ENCODE results near the gene MYOCOS.
"Not testable (repeated sequence)": the region's sequence is repeated elsewhere in the genome, so short reads cannot be mapped to it uniquely, and the experiment has no call there.

The MYOCOS gene, protein sequence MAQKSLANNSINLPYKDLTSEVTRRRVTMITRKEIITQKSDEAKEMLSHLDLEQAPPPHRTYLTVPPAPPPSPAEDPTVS

DNA sequence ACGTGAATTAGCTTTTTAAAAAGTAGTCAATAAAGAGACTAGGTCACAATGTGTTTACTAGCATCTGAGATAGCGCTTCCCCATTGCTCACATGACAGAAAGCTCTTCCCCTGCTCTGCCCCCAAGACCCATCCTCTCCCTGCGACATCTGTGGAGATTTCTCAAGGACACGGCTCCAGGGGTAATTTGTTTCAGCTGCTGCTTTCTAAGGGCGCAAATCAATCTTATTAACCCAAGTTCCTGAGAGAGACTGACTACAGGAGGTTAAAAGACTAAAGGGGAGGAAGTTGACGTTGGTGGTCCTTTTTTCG is at the start of gene MYOCOS:
Gene MYOCOS (plus strand): TSS at position 92 of the 311 bp plus-strand sequence. CDS start 1,641 bp downstream, outside the sequence.
- DNase-seq: no peak

DNA sequence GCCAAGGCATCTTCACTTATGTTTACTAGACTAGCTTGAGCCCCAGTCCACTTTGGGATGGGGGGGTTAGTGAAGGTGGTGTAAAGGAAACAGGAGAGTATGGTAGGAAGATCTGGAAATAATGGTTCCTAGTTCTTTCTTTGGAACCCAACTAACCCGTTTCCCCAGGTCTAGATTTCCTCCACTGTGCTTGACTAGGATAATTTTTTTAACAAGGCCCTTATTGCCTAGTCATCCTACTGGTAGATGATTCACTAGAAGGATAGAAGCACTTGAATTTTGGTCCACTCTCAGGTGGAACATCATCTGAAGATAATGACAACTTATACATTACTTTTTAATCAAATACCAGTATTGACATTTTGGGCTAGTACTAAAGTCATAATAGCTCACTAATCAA is 45.9 kb upstream of the MYOCOS start:
- DNase-seq: no peak

DNA sequence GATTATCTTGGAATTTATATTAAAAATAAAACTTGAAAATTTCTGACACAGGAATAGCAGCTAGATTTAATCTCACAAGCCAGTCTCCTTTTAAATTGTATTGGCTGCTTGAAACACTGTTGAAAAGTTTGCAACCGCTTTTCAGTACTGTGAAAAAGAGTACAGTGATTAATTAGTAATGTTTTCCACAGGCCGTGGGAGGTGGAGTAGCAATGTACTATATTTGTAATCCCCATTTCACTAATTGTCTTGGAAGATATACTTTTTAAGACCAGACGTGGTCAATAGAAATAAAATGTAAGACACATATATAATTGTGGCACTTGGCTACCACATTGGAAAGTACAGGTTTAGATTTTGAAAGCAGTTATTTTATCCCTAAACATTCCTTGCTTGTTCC is 40.8 kb upstream of the MYOCOS start:
- no peak for DNase-seq

DNA sequence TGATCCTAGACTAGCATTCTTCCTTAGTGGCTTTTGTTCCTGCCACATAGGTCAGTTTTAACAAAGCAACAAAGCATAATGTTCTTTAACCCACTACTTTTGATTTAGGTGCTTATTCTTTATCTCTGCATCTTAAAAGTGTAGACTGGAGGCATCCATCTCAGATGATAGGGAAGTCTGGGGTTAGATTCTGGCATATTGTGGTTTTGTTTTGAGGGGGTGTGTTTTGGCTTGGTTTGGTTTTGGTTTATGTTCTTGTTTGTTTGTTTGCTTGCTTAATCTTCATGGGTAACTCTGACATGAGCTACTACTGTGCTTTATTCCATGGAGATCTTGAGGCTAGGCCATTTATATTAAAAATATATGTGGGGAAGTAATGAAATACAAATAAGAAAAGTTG is 40.3 kb upstream of the MYOCOS start:
- DNase-seq: no peak

DNA sequence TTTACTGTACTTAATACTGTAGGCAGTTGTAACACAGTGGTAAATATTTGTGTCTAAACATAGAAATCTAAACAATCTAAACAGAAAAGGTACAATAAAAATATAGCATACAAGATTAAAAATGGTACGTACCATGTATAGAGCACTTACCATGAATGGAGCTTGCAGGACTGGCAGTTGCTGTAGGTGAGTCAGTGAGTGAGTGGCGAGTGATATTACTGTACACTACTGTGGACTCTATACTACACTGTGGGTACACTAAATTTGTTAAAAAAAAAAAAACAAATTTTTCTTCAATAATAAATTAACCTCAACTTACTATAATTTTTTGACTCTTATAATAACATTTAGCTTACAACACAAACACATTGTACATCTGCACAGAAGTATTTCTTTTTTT is 39.5 kb upstream of the MYOCOS start:
- no peak for DNase-seq

DNA sequence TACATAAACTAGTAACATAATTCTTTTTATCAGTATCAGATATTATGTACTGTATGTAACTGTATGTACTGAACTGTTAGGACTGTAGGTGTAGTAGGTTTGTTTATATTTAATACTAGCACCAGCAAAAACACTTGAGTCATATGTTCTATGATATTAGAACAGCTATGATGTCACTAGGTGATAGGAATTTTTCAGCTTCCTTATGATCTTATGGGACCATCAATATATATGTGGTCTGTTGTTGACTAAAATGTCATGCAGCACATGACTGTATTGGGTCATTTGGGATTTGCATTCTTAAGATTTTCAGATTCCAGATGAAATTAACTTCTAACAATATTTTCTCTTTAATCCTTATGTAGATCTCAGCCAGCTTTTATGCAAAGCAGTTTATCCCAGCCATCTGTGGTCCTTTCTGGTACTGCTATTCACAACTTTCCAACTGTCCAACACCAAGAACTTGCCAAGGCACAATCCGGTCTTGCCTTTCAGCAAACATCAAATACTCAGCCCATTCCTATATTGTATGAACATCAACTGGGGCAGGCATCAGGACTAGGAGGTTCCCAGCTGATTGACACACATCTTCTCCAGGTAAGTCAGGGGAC is 38.3 kb upstream of the MYOCOS start:
- no peak for DNase-seq

DNA sequence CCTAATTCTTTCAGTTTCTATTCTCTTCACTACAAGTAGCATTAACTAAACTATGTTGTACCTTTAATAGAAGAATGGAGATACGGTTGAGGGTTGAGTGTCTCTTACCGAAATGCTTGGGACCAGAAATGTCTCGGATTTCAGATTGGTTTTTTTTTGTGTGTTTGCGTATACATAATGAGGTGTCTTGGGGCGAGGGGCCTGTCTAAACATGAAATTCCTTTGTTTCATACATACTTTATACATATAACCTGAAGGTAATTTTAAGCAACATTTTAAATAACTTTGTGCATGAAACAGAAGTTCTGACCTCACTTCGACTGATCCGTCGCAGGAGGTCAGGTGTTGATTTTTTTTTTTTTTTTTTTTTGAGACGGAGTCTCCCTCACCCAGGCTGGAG is 36.3 kb upstream of the MYOCOS start:
- no peak for DNase-seq

DNA sequence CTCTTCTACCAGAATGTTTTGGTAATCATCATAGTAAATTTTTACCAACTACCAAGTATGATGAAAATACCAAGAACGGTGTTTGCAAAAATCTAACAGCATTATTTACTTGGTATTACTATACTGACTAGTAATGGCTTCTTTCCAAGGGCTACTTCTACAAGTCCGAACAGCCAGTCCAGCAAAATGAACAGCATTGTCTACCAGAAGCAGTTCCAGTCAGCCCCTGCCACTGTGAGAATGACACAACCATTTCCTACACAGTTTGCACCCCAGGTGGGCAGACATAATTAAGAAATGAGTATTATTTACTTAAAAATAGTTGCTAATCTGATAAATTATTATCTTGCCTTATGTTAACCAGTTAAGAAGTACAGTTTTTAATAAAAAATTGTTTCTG is 33.8 kb upstream of the MYOCOS start:
- no peak for DNase-seq

DNA sequence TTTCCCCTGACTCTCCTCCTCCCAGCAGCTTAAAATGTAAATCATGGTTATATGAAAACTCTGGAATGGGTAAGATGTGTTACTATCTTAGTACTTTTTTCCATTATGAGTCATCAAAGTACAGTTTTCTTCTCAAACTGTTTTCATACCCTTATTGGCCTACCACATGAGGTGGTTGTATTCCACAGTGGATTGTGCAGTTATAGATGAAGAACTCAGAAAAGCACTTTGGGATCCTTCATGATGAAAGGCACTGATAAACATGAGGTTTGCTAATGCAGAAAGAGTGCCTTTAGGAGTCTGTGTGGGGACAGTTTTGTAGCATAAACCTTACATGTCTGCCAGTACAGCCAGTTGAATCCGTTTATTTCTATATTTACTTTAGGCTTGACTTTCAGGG is 32.0 kb upstream of the MYOCOS start:
- DNase-seq: no peak

DNA sequence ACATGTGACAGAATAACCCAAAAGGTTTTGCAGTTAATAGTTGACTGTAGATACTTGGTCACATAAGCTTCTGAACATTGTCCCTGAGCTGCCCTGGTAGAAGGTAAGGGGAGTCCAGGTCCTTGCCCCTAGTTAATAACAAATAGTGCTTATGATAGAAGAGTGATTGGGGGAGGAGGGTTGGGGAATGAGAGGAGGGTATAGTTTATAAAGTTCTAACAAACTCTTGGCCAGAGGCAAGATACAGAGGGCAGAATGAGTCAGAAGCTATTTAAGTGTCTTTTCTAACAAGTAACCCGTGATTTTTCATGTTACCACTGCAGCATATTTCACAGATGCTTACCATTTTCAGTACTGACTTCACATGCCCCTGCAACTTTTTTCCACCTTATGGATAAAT is 26.7 kb upstream of the MYOCOS start:
- no peak for DNase-seq

DNA sequence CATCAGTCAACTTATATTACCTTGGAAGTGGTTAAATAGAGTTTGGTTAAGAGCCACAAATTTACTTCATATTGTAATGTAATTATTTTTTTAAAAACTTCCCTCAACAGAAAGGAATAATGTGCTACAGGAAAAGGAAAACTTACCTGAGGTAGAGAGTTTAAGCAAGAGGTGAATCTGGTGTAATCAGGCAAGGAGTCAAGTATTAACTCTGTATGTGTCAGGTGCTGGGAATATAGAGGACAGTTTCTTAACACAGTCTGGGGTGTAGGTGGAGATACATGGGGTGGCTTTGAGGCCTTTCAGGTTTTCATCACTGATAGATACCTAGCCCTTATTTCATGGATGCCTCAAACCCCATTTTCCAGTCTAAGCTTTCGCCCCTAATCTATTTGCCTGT is 25.9 kb upstream of the MYOCOS start:
- DNase-seq: no peak

DNA sequence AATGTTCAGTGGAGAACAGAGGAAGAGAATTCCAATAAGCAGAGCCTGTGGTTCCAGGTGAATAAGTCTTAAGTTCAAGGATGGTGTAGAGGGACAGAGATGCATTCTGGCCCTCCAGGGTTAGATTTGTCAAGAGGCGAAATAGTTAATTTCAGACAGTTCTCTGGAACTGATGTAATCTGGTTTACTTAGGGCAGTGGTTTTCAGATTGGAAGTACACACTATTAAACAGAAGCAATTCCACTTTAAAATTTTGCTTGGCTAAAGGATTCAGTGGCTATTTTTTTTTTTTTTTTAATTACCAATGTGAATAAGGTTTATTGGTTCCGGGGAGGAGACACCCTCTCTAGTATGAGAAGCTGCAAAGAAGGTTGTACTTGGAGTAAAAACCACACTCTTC is 25.3 kb upstream of the MYOCOS start:
- no peak for DNase-seq

DNA sequence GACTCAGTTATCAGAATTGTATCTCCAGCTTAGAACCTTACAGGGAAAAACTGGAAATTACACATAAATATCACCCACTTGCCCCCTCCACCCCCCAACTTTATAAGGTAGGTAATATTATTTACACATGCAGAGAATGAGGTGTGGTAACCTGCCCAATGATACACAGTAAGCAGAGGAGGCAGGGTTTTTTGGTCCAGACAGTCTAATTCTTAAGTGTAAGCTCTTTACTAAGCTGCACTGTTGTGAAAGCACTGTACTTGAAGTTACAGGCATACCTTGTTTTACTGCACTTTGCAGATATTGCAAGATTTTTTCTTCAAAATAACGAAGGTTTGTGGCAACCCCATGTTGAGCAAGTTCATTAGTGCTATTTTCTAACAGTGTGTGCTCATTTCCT is 24.8 kb upstream of the MYOCOS start:
- DNase-seq: no peak

DNA sequence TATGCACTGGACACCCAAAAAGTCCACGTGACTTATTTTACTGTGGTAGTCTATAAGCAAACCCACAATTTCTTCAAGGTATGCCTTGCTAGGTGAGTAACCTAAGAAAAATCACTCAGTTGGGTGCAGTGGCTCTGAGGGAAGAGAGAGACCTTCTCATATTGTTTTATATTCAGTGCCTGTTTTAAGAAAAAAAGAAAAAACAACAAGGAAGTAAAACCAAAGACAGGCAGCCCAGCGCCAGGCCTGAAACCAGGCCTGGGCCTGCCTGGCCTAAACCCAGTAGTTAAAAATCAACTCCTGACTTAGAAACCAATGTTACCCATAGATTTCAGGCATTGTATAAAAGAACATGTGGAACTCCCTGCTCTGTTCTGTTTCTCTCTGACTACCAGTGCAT is 21.7 kb upstream of the MYOCOS start:
- not testable (repeated sequence) for DNase-seq

DNA sequence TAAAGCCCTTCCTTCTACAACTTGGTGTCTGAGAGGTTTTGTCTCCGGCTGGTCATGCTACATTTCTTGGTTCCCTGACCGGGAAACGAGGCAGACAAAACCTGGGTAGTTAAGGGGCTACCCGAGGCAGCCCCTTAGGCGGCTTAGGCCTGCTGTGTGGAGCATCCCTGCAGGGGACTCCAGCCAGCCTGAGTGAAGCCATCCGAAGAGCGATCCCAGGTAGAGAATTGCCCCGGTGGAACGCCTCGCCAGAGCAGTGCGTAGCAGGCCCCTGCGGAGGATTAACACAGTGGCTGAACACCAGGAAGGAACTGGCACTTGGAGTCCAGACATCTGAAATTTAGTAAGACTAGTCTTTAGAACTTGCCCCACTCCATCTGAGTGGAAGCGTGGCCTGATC is 21.2 kb upstream of the MYOCOS start:
- DNase-seq: no peak

DNA sequence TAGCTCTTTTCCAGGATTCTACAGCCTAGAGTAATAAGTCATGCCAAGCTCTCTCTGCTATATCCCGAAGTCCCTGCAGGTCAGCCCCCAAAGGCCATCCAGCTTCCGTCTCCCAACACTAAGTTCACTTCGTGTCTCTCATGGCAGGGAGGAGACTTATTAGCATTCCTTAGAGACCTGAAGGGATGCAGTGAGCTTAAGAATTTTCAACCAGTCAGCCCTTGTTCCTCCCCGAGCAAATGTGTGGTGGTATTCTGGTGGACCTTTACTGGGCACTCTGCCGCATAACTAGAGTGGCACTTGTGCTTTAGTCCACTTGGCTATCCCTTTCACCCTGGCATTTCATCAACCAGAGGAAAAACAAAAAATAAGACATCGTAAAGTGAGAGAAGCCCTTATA is 19.0 kb upstream of the MYOCOS start:
- not testable (repeated sequence) for DNase-seq

DNA sequence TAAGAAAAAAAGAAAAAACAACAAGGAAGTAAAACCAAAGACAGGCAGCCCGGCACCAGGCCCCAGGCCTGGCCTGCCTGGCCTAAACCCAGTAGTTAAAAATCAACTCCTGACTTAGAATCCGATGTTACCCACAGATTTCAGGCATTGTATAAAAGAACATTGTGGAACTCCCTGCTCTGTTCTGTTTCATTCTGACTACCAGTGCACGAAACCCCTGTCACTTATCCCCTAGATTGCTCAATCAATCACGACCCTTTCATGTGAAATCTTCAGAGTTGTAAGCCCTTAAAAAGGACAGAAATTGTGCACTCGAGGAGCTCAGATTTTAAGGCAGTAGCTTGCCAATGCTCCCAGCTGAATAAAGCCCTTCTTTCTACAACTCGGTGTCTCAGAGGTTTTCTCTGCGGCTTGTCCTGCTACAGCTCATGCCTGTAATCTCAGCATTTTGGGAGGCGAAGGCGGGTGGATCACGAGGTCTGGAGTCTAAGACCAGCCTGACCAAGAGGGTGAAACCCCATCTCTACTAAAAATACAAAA is 15.6 kb upstream of the MYOCOS start:
- DNase-seq: no peak

DNA sequence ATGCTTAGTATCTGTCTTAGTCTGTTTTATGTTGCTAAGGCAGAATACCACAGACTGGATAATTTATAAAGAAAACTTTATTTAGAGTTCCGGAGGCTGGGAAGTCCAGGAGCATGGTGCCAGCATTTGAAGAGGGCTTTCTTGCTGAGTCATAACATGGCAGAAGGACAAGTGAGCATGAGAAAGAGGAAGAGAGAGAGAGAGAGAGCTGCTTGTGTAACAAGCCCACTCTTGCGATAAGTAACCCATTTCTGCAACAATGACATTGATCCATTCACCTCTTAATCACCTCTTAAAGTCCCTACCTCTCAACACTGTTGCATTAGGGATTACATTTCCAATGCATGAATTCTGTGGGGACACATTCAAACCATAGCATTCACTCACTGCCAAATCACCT is 11.7 kb upstream of the MYOCOS start:
- DNase-seq: no peak

DNA sequence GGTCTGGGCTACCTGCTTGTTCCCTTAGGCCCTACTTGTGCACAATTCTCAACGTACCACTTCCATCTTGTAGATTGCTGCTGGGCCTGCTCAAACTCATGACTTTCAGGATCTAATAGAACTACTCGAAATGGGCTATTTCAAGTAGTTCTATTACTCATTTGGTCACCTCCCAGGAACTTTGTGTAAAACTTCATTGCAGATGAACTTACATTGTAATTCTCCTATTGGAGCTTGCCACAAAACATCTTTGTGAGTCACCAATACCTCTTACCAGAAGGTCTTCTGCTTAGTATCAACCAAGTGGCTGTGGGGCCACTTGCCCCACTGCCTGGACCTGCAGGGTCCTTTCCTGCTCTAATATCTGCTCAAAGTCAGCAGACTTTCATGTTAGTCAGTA is 10.7 kb upstream of the MYOCOS start:
- DNase-seq: no peak

DNA sequence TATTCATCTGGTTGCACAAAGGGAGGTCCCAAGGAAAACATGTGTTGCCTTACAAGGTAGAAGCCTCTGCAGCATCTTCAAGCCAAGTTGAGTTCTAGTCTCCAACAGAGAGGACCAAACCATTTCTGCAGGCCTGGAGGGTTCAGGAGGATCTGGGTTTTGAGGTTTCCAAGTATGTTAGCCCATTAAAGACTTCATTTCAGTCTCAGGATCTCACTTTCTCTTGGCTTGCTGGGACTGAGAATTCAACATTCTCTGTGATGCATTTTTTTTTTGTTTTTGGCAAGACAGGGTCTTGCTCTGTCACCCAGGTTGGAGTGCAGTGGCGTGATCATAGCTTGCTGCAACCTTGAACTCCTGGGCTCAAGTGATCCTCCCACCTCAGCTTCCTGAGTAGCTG is 8.8 kb upstream of the MYOCOS start:
- DNase-seq: no peak

DNA sequence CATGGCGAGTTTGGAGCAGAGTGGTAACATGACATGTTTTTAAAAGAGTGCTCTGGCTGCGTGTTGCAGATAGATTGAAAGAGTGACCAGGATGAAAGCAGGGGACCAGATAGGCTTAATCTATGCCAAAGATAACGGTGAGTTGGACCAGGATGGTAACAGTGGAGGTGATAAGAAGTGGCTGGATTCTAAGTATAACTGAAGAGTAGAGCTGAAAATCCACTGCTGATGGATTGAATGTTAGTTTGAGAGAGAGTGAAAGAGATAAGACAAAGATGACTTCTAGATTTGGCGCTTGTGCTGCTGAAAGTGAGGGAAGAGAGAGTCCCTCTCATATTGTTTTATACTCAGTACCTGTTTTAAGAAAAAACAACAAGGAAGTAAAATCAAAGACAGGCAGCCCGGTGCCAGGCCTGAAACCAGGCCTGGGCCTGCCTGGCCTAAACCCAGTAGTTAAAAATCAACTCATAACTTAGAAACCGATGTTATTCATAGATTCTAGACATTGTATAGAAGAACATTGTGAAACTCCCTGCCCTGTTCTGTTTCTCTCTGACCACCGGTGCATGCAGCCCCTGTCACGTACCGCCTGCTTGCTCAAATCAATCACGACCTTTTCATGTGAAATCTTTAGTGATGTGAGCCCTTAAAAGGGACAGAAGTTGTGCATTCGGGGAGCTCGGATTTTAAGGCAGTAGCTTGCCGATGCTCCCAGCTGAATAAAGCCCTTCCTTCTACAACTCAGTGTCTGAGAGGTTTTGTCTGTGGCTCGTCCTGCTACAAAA is 6.7 kb upstream of the MYOCOS start:
- not testable (repeated sequence) for DNase-seq

DNA sequence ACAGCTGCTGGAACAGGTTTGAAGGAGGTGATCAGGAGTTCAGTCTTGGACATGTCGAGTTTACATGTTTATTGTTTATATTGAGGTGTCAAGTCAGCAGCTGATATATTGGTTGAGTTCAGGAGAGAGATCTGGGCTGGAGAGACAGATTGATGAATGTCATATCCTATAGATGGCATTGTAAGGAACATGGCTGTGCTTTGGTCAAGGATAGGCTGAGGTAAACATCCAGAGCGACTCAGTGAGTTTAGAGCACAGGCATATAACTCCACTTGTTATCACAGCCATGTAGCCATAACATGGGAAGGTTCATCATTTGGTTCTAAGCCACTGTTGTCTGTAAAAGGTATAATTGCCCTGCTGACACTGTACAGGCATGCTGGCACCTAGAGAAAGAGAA is 5.5 kb upstream of the MYOCOS start:
- DNase-seq: no peak

DNA sequence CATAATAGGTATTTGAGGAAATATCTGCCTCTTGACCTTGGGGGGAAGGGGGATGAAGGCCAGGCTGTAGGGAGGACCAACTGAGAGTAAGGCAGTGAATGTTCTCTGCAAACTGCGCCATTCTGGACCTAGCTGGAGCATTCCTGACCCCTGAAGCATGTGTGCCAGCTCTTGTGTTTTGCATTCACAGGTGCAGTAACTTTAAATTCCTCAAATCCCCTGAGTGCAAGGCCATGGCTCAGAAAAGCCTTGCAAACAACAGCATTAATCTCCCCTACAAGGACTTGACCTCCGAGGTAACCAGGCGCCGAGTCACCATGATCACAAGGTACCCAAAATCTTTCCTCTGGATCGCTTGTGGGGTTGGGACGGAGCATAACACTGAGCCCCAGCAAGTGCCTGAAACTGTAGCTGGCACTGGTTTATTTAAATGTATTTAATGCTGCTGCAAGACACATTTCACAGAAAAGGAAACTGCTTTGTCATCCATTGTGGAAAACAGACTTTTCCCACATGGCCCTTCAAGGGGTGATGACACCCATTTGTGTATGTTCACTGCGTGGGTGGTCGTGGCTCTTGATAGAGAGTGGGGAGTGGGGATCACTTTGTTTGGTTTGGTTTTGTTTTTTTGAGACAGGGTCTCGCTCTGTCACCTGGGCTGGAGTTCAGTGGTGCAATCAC is 1.7 kb downstream of the MYOCOS start:
- DNase-seq: no peak

DNA sequence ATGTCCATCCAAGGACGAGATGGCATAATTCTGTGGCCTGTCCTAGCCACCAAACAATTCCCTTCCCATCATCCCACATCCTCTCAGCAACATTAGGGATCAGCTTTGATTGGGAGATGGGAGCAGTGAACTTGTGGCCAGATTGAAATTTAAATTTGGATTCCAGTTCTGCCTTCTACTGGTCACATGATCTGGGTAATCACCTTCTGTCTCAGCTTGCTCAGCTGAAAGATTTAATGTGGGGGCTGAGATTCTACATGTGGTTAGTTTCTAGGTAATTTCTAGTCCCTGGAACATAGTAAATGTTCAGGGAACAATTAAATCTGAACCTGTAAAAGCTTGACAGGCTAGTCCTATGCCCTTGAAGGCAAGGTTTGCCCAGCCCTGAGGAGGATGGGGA is 3.2 kb downstream of the MYOCOS start:
- DNase-seq: no peak

Measured in NCI-H1417 (cell line).